ENCODE results near the gene CERK.
A peak's percentile ranks its signal among the peaks of the same experiment; 100 is the strongest.

Gene CERK

DNA sequence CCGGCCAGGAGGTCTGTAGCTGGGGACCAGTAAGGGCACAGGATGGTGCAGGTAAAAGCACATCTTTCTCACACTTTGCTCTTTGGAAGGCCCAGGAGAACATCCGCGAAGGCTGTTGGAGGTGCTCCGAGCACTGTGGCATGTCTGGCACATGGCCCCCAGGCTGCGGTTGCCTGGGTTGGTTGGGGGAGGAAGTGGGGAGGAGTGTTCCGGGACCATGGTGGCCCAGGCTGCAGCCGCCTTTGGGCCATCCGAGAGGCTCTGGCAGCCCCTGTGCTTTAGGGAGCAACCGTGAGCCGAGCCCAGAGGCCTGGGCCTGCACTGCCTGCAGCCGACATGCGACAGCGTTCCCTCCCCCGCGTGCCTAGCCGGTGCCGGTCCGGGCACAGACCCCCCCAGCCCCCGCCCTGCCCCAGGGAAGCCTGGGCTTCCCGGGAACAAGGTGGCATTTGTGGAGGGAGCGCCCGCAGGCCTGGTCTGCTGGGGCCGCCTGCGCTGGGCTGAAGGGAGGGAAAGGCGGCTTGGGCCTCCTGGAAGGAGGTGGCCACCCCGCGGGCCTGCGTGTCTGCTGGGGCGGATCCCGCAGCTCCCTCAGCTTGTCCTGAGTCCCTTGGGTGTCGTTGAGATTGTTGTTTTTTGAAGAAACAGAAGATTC is 59.9 kb downstream of the CERK start:
- no peak for DNase-seq (ENCODE audit: low read depth)

DNA sequence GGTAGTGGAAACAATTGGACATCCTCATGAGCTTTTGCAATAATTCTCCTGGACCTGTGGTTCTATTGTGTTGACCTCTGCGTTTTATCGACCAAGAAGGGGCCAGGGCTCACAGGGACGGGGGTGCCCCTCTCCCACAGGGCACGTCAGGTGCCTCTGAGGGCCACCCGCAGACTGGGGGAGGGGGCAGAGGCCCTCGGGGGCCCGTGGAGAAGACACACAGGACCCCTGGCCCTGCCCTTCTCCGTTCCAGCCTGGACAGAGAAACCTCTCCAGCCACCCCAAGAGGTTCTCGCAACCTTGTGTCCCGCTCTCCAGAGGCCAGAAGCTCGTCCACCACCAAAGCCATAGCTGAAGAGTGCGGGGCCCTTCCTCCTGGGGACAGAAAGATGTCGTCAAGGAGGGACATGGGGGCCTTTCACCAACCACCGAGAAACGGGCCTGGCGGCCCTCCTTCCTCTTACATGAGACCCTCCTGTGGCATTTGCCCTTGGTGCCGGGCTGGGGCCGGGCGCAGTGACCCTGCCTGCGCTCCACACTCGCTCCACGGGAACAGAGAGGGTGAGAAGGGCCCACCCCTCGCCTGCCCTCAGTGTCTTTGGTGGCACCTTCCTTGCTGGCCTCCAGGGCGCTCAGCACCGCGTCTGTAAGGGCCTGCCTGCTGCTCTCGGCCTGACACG is 60.6 kb downstream of the CERK start:
- no peak for DNase-seq (ENCODE audit: low read depth)

DNA sequence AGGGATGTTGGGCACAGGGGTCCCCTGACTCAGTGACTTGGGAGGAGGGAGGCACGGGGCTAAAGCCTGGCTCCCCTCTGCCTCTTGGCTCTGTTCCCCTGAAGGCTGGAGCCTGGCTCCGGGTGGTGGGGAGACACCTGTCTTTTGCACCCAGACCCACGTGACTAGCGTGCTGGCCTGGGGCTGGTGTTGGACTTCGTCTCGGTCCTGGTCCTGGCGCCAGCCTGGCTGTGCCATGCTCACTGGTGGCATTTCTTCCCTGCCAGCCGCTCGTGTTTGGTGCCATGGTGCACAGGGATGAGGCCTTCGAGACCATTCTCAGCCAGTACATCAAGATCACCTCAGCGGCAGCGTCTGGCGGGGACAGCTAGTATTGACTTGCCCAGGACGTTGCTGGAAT is 61.2 kb downstream of the CERK start:
- no peak for DNase-seq (ENCODE audit: low read depth)

DNA sequence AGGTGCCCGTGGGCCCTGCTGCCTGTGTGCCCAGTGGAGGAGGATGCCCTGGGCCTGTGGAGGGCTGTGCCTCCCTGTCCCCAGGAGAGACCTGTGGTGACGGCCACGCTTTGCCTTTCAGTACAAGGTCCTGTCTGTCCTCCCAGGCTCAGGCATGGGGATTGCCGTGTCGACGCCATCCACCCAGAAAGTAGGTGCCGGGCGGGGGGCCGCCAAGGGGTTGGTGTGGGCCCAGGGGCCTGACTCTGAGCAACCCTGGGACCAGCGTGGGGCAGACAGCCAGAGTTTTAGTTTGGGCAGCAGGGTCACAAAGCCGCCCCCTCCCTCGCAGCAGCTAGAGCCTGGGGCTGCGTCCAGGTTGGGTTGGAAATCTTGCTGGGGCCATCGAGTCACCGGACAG is 61.6 kb downstream of the CERK start:
- DNase-seq (ENCODE audit: low read depth): no peak

DNA sequence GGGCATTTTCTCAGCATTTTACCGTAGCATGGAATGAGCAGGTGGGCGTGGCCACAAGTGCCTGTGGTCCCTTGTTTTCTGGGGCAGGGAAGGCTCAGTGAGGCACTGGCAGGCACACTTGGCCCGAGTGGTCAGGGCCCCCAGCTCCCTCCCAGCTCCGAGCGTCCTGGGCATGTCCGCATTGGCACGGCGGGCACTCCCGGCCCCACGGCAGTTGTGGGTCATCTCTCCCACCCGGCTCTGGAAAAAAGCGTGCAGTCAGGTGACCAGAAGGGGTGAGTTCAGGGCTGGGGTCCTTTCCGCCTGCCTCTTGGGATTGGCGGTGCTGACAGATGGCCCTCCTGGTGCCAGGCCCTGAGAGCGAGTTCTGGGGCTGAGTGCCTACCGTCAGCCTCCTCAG is 62.1 kb downstream of the CERK start:
- DNase-seq (ENCODE audit: low read depth): no peak

- DNase-seq (ENCODE audit: low read depth): no peak
Measured at GRCh38 chr22:46675479-46675878, 62.6 kb downstream of the CERK start.

DNA sequence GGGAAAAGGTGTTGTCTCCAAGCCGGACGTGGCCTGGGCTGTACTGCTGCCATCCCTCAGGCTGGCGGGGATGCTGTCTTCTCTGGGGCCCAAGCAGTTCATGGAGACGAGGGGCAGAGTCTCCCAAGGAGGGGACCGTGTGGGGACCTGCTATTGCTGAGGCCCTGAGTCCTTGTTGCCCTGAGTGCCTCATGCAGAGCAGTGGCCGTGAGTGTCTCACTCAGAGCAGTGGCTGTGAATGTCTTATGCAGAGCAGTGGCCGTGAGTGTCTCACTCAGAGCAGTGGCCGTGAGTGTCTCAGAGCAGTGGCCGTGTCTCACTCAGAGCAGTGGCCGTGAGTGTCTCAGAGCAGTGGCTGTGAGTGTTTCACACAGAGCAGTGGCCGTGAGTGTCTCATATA is 63.1 kb downstream of the CERK start:
- DNase-seq (ENCODE audit: low read depth): no peak

GRCh38 chr22:46674367-46674781 is 63.7 kb downstream of the CERK start:
- peak; percentile 90 for DNase-seq (ENCODE audit: low read depth)

- DNase-seq (ENCODE audit: low read depth): no peak
Measured at GRCh38 chr22:46673662-46674236, 64.3 kb downstream of the CERK start.

DNA sequence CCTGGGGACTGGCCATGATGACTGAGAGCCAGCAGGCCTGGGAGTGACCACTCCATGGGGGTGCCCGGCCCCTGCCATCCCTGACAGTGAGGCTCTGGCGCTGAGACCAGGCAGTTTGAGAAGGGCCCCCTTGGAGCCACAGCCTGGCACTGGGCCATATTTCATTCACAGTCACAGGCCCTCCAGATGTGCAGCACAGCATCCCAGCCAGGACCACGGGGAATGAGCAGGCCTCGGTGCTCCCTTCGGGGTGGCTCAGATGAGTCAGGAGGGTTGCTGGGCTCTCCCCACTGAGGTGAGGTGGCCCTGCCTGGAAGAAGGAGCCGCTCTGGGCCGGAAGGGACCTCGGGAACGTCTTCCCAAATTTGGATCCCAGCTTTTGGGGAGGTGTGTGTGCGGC is 64.8 kb downstream of the CERK start:
- no peak for DNase-seq (ENCODE audit: low read depth)

DNA sequence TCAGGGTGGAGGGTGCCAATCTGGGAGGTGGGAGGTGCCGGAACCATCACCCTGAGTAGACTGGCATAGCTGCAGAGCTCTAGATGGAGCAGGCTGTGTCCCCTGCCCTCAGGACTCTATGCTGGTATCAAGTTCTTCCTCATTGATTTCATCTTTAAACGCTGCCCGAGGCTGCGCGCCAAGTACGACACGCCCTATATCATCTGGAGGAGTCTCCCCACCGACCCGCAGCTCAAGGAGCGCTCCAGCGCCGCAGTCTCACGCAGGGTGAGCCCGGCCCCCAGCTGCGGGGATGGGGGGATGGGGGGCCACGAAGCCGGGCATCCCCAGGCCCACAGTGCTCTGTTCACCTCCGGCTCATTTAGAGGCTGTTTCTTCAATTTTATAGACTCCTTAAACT is 65.3 kb downstream of the CERK start:
- DNase-seq (ENCODE audit: low read depth): no peak

DNA sequence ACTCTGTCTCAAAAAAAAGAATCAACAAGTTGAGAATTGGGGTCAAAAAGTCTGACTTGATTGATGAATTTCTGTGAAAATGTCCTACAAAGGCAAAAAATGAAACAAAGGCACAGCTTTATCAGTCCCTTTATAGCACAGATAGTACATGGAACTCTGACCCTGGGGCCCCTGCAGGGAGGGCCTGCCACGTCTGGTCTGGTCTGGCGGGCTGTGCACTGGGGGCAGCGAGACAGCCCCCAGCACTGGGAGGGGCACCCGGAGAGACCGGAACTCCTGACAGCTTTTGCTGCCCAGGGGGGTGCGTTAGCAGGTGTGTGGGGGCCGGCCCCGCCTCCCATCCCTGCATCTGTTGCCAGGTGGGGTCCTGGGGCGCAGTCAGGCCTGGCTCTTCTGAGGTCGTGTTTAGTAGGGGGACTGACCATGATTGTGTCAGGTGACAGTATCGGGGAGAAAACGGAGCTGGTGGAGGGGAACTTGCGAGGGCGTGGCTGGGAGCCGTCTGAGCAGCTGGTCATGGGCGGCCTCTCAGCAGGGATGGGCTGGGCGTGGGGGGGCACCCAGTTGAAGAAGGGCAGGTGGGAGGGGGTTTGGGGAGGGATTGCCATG is 66.1 kb downstream of the CERK start:
- DNase-seq (ENCODE audit: low read depth): no peak

DNA sequence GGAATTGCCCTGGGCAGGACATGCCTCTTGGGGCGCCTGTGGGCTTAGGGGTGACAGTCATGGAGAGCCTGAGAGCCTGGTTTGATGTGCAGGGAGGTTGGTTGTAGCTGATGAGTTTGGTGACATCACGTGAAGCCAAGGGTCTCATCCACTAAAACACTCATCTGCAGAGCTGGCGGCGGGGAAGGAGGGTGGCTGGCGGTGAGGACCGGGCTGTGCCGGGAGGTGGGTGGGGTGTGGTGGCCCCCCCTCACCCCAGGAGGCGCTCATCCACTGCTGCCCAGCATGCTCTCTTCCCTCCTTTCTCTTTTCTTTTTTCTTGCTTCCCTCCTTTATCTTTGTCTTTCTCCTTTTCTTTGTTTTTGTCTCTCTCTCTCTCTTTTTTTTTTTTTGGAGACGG is 68.9 kb downstream of the CERK start:
- no peak for DNase-seq (ENCODE audit: low read depth)

DNA sequence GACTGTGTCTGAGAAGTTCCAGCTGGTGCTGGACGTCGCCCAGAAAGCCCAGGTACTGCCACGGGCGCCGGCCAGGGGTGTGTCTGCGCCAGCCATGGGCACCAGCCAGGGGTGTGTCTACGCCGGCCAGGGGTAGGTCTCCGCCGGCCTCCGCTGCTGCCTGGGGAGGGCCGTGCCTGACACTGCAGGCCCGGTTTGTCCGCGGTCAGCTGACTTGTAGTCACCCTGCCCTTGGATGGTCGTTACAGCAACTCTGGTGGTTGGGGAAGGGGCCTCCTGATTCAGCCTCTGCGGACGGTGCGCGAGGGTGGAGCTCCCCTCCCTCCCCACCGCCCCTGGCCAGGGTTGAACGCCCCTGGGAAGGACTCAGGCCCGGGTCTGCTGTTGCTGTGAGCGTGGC is 69.9 kb downstream of the CERK start:
- no peak for DNase-seq (ENCODE audit: low read depth)

DNA sequence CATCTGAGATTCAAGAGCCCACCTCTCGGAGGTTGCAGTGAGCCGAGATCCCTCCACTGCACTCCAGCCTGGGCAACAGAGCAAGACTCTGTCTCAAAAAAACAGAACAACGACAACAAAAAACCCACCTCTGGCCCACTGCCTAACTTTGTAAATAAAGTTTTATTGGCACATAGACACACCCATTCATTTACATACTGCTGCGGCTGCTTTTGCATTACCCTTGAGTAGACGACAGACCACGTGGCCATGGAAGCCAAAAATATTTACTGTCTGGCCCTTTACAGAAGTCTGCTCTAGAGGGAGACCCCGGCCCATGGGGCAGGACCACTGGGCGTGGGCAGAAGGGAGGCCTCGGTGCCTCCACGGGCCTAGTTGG is 70.8 kb downstream of the CERK start:
- DNase-seq (ENCODE audit: low read depth): no peak

GRCh38 chr22:46666577-46667244 is 71.3 kb downstream of the CERK start:
- no peak for DNase-seq (ENCODE audit: low read depth)

- no peak for DNase-seq (ENCODE audit: low read depth)
Measured at GRCh38 chr22:46665751-46666280, 72.2 kb downstream of the CERK start.

DNA sequence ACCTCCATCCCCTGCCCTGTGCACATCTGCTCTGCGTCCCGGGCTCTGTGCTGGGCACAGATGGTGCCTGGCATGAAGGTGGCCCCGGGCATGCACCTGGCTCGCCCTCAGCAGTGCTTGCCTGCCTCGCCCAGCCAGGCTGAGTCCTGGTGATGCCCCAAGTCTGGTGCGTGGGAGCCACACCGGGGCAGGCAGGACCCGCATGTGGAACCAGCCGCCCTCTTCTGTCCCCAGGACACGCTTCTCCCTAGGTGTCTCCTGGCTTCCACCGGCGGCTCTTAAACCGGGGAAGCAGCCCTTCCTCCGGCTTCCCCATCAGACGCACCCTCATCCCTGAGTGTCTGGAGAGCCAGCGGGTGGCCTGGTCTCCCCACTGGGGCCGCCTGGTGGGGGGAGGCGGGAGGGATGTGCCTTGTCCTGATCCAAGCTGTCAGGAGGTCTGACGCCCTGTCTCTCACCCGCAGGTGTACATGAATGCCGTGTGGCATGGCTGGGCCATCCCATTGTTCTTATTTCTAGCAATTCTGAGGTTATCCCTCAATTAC is 72.8 kb downstream of the CERK start:
- DNase-seq (ENCODE audit: low read depth): no peak

DNA sequence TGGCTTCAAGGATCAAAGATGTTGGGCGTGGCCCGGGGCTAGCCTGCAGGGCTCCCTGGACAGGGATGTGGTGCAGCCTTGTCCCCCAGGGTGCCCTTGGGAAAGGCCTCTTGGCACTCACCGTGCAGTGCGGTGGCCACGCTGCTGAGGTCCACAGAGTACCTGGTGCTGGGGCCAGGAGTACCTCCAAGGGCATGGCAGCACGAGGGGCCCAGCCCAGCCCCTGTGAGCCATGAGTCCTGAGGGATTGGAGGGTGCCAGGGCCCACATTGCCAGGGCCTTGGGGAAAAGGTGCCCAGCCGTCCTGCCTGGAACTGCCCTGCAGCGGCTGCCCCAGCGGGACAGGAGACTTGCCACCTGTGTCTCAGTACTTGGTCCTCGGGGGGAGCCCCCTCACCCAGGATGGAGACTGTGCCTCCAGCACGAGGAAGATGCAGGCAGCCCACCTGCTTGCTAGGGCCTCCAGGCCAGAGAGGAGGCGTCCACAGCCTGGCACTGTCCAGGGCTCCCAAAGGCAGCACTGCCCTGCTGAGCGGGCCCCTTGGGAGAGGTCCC is 73.7 kb downstream of the CERK start:
- no peak for DNase-seq (ENCODE audit: low read depth)

GRCh38 chr22:46663436-46664100 is 74.5 kb downstream of the CERK start:
- no peak for DNase-seq (ENCODE audit: low read depth)

DNA sequence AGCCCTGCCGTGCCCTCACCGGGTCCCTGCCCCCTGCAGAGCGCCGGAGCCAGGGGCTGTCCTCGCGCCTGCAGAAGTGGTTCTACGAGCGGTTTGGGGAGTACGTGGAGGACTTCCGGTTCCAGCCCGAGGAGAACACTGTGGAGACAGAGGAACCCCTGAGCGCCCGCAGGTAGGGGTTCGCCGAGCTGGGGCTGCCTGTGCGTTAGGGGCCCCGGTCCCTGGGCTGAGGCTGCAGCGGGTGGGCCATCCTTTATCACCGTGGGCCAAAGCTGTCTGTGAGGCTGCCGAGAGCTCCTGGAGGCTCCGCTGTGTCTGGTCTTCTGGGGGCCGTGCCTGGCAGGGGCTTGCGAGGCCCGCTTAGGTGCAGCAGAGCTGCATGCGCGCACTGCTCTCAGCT is 75.1 kb downstream of the CERK start:
- DNase-seq (ENCODE audit: low read depth): no peak

Measured in activated T-cell treated with anti-CD3 and anti-CD28 coated beads for 48 hours (primary cell).